HUDEP-2 (cell line): Measurements from ENCODE around the gene CCSAP.
"Not testable (repeated sequence)": the region's sequence is repeated elsewhere in the genome, so short reads cannot be mapped to it uniquely, and the experiment has no call there.

Experiments used
- DNase-seq, 76 experiments: peaks; one replicate each; lab custom pipeline; 2025; ENCODE audit not compliant: unreplicated experiment in 76 of 76; lab: John Stamatoyannopoulos, UW

The CCSAP gene

GRCh38 chr1:229293528-229294204 is 49.2 kb downstream of the CCSAP start:
- DNase-seq: no peak

- DNase-seq: not testable (repeated sequence)
Measured at GRCh38 chr1:229291686-229292085, 51.2 kb downstream of the CCSAP start.

GRCh38 chr1:229288516-229288915 is 54.3 kb downstream of the CCSAP start:
- DNase-seq: no peak

- no peak for DNase-seq
Measured at GRCh38 chr1:229287267-229287666, 55.6 kb downstream of the CCSAP start.

GRCh38 chr1:229286099-229286766 is 56.6 kb downstream of the CCSAP start:
- no peak for DNase-seq

GRCh38 chr1:229285440-229285839 is 57.4 kb downstream of the CCSAP start:
- DNase-seq: no peak

GRCh38 chr1:229284887-229285286 is 58.0 kb downstream of the CCSAP start:
- no peak for DNase-seq

GRCh38 chr1:229283183-229283611 is 59.6 kb downstream of the CCSAP start:
- no peak for DNase-seq

- no peak for DNase-seq
Measured at GRCh38 chr1:229282295-229282823, 60.5 kb downstream of the CCSAP start.

GRCh38 chr1:229281339-229281926 is 61.4 kb downstream of the CCSAP start:
- DNase-seq: no peak

- no peak for DNase-seq
Measured at GRCh38 chr1:229280921-229281320, 61.9 kb downstream of the CCSAP start.

GRCh38 chr1:229280037-229280828 is 62.6 kb downstream of the CCSAP start:
- peak in 1 of 76 experiments; percentile 12 for DNase-seq

- no peak for DNase-seq
Measured at GRCh38 chr1:229279242-229279641, 63.6 kb downstream of the CCSAP start.

GRCh38 chr1:229278120-229278741 is 64.6 kb downstream of the CCSAP start:
- DNase-seq: no peak

GRCh38 chr1:229275005-229275404 is 67.8 kb downstream of the CCSAP start:
- DNase-seq: no peak

GRCh38 chr1:229273507-229274232 is 69.2 kb downstream of the CCSAP start:
- DNase-seq: no peak

GRCh38 chr1:229272164-229273158 is 70.4 kb downstream of the CCSAP start:
- no peak for DNase-seq

GRCh38 chr1:229271448-229272159 is 71.2 kb downstream of the CCSAP start:
- peak in 14 of 76 experiments; percentile 7 to 43 (median 23) for DNase-seq
